ENCODE results near the gene MTNR1B. TPM values are rescaled to one million over a fixed set of nuclear protein-coding genes. Genes with fewer than 3 reads are reported as not detected.

Gene MTNR1B
- total RNA-seq, 2 experiments from 2014 or later: not detected

DNA sequence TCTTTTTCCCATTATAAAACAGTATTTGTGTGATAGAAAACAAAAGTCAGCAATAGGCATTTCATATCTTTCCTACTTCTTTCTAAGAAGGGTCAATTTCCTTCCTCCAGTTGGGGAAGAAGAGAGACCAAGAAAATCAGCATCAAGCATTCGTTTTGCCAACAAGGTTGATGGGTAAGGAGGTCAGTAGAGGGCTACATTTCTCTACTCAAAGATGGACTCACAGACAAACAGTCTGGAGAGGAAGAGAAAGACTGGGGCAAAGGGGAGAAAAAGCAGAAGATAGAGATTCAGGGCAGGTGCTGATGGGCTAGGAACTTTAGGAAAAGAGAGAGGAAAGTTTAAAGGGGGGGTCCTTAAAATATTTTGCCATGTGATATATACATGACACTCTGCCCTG lies 8.6 kb upstream of the MTNR1B start:
- Histone ChIP-seq H3K27me3 (ENCODE audit: control insufficient read depth in 1 of 2, insufficient read depth in 2 of 2, low read length in 2 of 2) (no peaks in the 10 kb centered on the region), H3K4me1 (ENCODE audit: insufficient read depth, low read length) (no peaks in the 10 kb centered on the region), H3K9me3 (ENCODE audit: control insufficient read depth in 1 of 2, insufficient read depth in 1 of 2, low read length in 2 of 2) (no peaks in the 10 kb centered on the region), H3K4me3 (ENCODE audit: low read length) (no peak overlapping the region), H3K27ac (ENCODE audit: low read depth in 1 of 2, low read length in 2 of 2) (no peak overlapping the region), H3K36me3 (ENCODE audit: insufficient read depth, low read length) (no peaks in the 10 kb centered on the region)
- CTCF ChIA-PET: no interaction called here
- DNase-seq: no peak
- TF ChIP-seq, protein P1, sequence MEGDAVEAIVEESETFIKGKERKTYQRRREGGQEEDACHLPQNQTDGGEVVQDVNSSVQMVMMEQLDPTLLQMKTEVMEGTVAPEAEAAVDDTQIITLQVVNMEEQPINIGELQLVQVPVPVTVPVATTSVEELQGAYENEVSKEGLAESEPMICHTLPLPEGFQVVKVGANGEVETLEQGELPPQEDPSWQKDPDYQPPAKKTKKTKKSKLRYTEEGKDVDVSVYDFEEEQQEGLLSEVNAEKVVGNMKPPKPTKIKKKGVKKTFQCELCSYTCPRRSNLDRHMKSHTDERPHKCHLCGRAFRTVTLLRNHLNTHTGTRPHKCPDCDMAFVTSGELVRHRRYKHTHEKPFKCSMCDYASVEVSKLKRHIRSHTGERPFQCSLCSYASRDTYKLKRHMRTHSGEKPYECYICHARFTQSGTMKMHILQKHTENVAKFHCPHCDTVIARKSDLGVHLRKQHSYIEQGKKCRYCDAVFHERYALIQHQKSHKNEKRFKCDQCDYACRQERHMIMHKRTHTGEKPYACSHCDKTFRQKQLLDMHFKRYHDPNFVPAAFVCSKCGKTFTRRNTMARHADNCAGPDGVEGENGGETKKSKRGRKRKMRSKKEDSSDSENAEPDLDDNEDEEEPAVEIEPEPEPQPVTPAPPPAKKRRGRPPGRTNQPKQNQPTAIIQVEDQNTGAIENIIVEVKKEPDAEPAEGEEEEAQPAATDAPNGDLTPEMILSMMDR (IDR thresholded peaks at IDR 0.05): no peak
- ATAC-seq (ENCODE audit: poor library complexity): no peak
- H3K27me3 Mint-ChIP-seq: peaks cover 9% of the 10 kb centered on the region
- H3K27ac Mint-ChIP-seq: no peak overlapping the region
- POLR2A ChIA-PET: no interaction called here
- no peak overlapping the region for H3K4me3 Mint-ChIP-seq
- H3K36me3 Mint-ChIP-seq (ENCODE audit: low read depth): no peaks in the 10 kb centered on the region
- no peaks in the 10 kb centered on the region for H3K9me3 Mint-ChIP-seq
- H3K4me1 Mint-ChIP-seq (ENCODE audit: low read depth): no peaks in the 10 kb centered on the region
- intact Hi-C loops (cut with DNase I, micrococcal nuclease): no loop called here

DNA sequence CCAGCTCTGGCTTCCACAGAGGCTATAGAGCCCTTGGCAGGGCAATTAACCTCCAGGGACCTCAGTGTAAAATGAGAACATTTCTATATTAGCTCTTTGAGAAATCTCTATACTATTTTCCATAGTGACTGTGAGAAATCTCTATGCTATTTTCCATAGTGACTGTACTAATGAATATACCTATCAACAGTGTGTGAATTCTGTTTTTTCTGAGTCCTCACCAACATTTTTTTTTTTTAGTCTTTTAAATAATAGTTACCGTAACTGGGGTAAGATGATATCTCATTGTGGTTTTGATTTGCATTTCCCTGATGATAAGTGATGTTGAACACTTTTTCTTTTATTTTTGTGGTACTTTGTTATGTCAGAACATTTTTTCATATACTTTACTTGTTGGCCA lies 7.0 kb upstream of the MTNR1B start:
- ChIA-PET POLR2A (interaction anchor here (0.7 kb wide), 1 partner anchor 564 kb away, joined by 3 read pairs; no protein-coding TSS in a partner anchor), CTCF (no interaction called here)
- no peaks in the 10 kb centered on the region for H3K36me3 Mint-ChIP-seq (ENCODE audit: low read depth)
- no peaks in the 10 kb centered on the region for H3K4me1 Mint-ChIP-seq (ENCODE audit: low read depth)
- Histone ChIP-seq H3K27ac (ENCODE audit: low read depth in 1 of 2, low read length in 2 of 2) (no peak overlapping the region), H3K4me3 (ENCODE audit: low read length) (no peak overlapping the region), H3K36me3 (ENCODE audit: insufficient read depth, low read length) (no peaks in the 10 kb centered on the region), H3K9me3 (ENCODE audit: control insufficient read depth in 1 of 2, insufficient read depth in 1 of 2, low read length in 2 of 2) (no peaks in the 10 kb centered on the region), H3K4me1 (ENCODE audit: insufficient read depth, low read length) (no peaks in the 10 kb centered on the region), H3K27me3 (ENCODE audit: control insufficient read depth in 1 of 2, insufficient read depth in 2 of 2, low read length in 2 of 2) (no peaks in the 10 kb centered on the region)
- no peak overlapping the region for H3K4me3 Mint-ChIP-seq
- H3K27me3 Mint-ChIP-seq: peaks cover 16% of the 10 kb centered on the region
- TF ChIP-seq, protein P1 (IDR thresholded peaks at IDR 0.05): no peak
- H3K9me3 Mint-ChIP-seq: peaks cover 4% of the 10 kb centered on the region
- ATAC-seq (ENCODE audit: poor library complexity) (no peak), DNase-seq (no peak)
- H3K27ac Mint-ChIP-seq: no peak overlapping the region
- intact Hi-C loops (cut with DNase I, micrococcal nuclease): no loop called here

DNA sequence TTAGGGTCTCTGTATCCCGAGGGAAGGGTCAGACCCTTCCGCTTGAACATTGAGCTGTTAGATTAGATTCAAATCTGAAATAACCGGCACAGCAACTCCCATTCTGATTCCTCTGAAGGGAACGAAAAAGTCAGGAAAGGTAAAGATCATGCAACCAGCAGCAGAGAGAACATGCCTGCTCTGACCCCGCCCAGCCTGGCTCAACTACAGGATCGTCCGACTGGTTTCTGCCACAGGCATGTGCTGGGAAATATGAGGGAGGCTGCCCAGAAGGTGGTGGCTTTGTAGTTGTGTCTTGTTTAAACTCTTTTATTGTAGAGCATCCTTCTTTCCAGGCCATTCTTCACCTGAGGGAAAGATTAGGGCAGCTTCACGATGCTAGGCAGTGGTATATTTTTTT lies 5.0 kb upstream of the MTNR1B start:
- H3K27me3 ChIP-seq (ENCODE audit: control insufficient read depth in 1 of 2, insufficient read depth in 2 of 2, low read length in 2 of 2): peaks cover 0 to 3% of the 10 kb centered on the region in 2 experiments
- no peaks in the 10 kb centered on the region for H3K4me1 ChIP-seq (ENCODE audit: insufficient read depth, low read length)
- no peak overlapping the region for H3K4me3 ChIP-seq (ENCODE audit: low read length)
- no peaks in the 10 kb centered on the region for H3K36me3 Mint-ChIP-seq (ENCODE audit: low read depth)
- no peaks in the 10 kb centered on the region for H3K36me3 ChIP-seq (ENCODE audit: insufficient read depth, low read length)
- ATAC-seq (ENCODE audit: poor library complexity): no peak
- DNase-seq: no peak
- H3K27ac ChIP-seq (ENCODE audit: low read depth in 1 of 2, low read length in 2 of 2): no peak overlapping the region
- peaks cover 24% of the 10 kb centered on the region for H3K27me3 Mint-ChIP-seq
- peaks cover 4% of the 10 kb centered on the region for H3K9me3 Mint-ChIP-seq
- no peak overlapping the region for H3K27ac Mint-ChIP-seq
- H3K9me3 ChIP-seq (ENCODE audit: control insufficient read depth in 1 of 2, insufficient read depth in 1 of 2, low read length in 2 of 2): peaks cover 0 to 4% of the 10 kb centered on the region in 2 experiments
- no peak overlapping the region for H3K4me3 Mint-ChIP-seq
- intact Hi-C loops (cut with DNase I, micrococcal nuclease): no loop called here
- TF ChIP-seq, protein P1 (IDR thresholded peaks at IDR 0.05): no peak
- ChIA-PET POLR2A (no interaction called here), CTCF (no interaction called here)
- H3K4me1 Mint-ChIP-seq (ENCODE audit: low read depth): no peaks in the 10 kb centered on the region

Measured in CD4-positive, alpha-beta T cell (primary cell).